HUDEP-2 (cell line): Measurements from ENCODE around the gene EPAS1.
A peak's percentile ranks its signal among the peaks of the same experiment; 100 is the strongest.

ENCODE experiments used
- DNase-seq, 76 experiments: peaks; one replicate each; lab custom pipeline; 2025; ENCODE audit not compliant: unreplicated experiment in 76 of 76; lab: John Stamatoyannopoulos, UW

The EPAS1 gene

DNA sequence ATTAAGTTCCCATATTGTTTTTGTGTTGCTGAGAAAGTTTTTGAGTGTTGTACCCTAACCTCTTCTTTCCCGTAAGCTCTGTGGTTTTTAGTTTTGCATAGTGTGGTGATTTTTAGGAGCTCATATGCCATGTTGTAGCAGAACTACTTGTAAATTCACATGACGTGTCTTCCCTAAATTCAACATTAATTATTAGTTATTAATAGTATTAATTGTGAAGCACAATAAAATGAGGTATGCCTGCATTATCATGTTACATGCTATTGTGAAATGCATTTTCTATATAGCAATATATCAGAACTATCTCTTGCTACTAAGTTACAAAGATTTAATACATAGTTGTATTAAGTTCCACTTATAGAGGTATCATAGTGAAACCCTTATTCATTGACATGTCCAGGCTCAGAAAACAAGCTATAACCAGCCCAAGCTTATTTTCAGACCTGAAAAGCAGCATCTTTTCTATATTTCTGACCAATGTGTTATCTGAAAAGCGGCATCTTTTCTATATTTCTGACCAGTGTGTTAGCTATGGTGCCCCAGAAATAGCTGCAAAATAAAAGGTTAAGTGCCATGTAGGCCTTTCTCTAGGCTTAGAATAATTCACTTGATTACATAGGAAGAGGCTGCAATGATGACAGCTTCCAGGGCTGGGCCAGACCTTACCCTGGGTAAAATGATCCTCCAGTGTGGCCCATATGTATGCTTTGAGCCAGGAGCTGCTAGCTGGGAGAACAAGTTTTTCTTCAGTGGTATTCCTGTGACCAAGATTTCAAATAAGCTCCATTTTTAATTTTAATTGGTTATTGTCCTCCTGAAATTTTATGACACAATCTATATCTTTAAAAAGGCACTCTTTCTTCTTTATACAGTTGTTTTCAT, 21.6 kb downstream of the EPAS1 start:
- DNase-seq: no peak

- no peak for DNase-seq
These were observed 22.5 kb downstream of the EPAS1 start for GRCh38 chr2:46319711-46320110.

DNA sequence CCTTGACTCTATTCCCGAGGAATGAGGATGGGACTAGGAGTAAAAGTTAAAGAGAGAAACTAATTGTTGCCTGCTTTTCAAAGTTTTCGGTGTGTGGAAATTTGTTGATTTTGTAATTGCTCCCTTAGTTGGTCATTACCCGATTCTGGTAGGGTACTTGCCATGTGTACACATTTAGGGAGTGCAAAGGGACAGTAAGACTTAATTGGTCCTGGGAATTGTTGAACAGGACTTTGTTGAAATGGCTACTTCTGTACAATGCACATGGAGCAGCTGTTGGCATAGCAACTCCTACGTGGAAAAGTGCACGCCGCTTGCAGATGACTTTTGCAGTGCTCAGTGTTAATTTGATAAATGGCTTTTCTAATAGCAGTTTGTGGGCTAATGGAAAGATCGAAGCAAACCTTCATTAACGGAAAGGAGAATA, 22.9 kb downstream of the EPAS1 start:
- DNase-seq: no peak

DNA sequence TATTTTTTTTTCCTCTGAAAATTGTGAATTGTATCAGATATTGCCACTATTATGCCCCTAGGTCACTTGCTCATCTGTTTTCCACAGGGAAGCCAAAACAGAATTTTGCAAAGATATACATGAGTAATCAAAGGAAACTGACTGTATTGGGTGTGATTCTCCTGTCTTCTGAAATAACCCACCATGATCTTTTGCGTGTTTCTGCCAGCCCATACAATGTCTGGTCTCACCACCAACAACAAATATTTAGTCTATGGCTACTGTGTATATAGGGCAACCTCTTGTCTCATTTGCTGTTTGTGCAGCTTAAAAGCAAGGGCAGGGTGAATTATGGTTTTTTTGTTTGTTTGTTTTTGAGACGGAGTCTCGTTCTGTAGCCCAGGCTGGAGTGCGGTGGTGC, 26.5 kb downstream of the EPAS1 start:
- DNase-seq: no peak

DNA sequence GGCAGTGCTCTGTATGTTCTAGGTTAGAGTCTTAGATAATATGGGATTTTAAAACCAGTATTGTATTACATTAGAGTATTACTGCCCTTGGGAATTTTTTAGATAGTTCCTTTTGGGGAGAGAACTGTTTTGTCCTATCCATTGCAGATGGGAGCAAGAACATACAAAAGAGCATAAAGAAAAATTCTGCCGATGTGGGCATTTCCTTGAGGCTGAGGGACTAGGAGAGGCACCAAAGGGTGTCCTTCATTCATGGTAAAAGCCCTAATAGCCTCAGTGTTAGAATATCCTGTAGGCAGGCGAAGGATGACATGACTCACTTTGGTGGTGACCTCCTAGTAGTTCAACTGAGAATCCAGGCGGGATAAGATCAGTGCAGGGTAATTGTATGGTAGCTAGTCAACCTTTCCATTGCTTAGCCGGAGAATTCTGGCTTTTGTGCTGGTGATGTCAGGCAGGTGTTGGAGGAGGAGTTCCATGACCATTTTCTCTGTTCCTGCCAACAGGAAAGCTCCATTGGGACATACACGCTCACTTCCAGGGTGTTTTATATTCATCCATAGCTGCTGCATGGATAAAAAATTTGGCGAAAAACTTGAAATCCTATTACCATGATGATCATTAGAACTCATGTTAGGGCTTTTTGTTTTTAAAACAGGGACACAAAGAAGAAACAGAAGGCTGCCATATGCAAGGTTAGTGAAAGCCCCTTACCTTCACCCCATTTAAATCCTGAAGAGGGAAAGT, 28.1 kb downstream of the EPAS1 start:
- DNase-seq: peak in 16 of 76 experiments; percentile 17 to 58 (median 20)

DNA sequence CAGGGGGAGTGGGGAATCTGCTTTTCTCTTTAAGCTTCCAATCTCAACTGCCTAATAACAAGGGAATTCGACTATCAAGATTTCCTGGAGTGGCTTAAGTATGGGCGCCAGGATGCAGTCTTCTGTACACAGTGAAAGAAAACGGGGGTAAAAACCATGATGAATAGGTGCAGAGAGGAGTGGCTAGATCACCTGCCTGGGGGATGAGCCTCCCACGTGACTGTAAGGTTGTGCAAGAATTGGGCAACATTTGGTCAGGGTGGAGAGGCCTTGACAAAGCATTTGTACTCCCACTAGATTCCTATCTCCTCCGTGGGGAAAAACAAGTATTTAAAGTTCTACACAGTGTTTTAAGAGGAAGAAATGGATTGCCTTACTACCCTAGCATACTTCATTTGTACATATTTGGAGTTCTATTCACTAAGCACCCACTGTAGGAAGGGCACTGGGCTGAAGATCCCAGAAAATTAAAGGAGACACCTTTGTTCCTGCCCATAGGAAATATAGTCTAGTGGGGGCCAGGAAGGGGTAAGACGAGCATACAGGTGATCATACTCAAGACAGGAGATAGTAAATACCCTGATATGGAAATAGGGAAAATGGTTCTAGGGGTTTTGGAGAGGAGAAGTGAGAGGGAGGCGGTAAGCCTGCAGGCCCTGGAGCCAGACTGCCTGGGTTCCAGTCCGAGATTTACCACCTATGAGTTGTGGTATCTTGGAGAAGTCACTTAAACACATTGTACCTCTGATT, 29.2 kb downstream of the EPAS1 start:
- DNase-seq: peak in 2 of 76 experiments; percentile 9 to 19

GRCh38 chr2:46327627-46328026, 30.4 kb downstream of the EPAS1 start:
- no peak for DNase-seq

DNA sequence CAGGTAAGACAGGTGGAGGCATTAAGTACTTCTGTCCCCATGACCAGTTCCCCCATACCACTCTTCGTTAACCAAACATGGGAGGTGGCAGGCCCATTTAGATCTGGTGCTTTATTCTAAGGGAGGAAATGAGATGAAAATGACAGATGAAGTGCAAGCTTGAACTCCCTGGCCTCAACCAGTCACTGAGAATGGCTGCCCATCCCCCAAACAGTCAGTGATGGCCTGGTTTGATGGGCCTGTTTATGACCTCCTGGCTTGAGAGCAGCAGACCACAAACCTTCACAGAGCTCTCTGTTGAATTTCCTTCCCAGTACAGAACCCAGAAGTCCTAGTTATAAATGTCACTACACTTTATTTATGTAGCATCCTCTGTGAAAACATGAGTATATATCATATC, 31.1 kb downstream of the EPAS1 start:
- DNase-seq: no peak

- DNase-seq: no peak
These were observed 31.6 kb downstream of the EPAS1 start for GRCh38 chr2:46328829-46329228.

DNA sequence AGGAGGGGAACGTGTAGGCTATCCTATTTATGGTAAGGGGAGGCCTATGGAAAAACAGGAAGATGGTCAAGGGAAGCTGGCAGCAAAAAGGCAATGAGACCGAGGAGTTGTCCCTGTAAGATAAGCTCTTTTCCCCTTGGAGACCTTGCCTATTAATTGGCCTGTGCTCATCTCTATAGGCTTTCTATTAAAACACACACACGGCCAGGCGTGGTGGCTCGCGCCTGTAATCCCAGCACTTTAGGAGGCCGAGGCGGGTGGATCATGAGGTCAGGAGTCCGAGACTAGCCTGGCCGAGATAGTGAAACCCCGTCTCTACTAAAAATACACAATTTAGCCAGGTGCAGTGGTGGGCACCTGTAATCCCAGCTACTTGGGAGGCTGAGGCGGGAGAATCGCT, 32.1 kb downstream of the EPAS1 start:
- DNase-seq: no peak

GRCh38 chr2:46329803-46330775, 32.9 kb downstream of the EPAS1 start:
- DNase-seq: peak in 4 of 76 experiments; percentile 5 to 15 (median 8)

DNA sequence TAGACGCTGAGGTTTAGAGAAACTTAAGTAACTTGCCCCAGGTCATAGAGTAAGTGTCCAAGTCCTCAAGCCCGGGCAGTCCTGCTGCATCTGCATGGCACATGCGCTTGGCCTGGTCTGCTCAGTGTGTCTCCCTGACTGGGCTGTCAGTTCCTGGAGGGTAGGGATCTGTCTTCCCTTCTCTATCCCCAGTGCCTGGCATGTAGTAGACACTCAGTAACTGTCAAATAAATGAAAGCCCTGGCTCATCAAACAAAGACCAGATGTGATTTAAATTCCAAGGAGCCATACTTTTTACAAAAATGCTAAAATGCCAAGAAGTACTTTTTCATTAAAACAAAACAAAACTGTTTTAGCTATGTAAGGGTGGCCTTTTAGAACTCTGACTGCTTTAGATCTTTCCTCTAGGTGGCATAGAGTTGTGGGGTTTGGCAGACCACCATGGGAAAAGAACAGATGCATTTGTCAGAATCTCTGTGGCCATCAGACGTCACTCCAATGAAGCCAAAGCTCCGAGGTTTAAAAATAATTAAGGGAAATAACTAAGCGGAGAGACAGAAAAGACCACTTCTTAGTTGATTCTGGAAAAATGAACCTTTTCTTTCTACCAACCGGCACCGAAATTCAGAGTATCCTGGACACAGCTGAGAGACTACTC, 34.0 kb downstream of the EPAS1 start:
- DNase-seq: no peak

GRCh38 chr2:46332686-46333281, 35.6 kb downstream of the EPAS1 start:
- no peak for DNase-seq

DNA sequence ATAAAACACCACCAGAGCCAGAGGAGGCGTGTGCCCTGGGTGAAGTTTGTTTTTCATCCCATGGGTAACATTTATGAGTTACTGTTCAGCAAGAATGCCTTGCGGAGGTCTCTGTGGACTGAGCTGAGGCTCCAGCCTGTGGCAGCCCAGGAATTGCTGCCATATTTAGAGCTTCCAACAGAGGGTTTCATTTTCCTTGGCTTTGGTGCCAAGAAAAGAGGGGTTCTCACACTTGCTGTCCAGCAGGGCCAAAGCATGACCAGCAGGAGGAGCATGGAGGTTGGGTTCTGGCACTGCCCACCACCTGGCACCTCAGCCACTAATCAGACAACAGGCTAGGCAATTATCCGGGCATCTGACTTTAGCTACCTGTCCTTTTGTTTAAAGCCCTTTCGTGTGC, 36.7 kb downstream of the EPAS1 start:
- DNase-seq: peak in 5 of 76 experiments; percentile 5 to 22 (median 13)

GRCh38 chr2:46334389-46335271, 37.4 kb downstream of the EPAS1 start:
- DNase-seq: no peak

GRCh38 chr2:46335391-46336282, 38.4 kb downstream of the EPAS1 start:
- no peak for DNase-seq
